AG04450 (cell line): ENCODE results near the gene ZNF318. TPM values are rescaled to one million over a fixed set of nuclear protein-coding genes. Genes with fewer than 3 reads are reported as not detected.
A peak's percentile ranks its signal among the peaks of the same experiment; 100 is the strongest.

Experiments
- CTCF ChIA-PET: fragments of 300-600, 350-600 bp; formaldehyde crosslinking; extraction: SDS; loops from one replicate; lab custom pipeline; 2022; ENCODE audit warnings: antibody characterized with exemption, inconsistent platforms; lab: Charles Lee
- POLR2A ChIA-PET: fragments of 350-600 bp; formaldehyde crosslinking; extraction: SDS; loops from one replicate; lab custom pipeline; 2021; ENCODE audit warnings: antibody characterized with exemption, inconsistent platforms; lab: Yijun Ruan, JAX
- DNase-seq: peaks from one replicate; pipeline ENCODE4 v3.0.0-alpha.2; 2011; ENCODE audit warnings: low read depth, low spot score
- H3K27ac ChIP-seq: one replicate; pipeline ENCODE4 v1.5.1; 2012; ENCODE audit warnings: low read depth, low read length, control low read depth
- H3K27me3 ChIP-seq: one replicate; pipeline ENCODE4 v1.6.0; 2012; ENCODE audit warnings: low read length; ENCODE audit not compliant: control insufficient read depth, insufficient read depth
- H3K4me3 ChIP-seq: 2 replicates; pipeline ENCODE4 v1.5.1; 2011; ENCODE audit warnings: mild to moderate bottlenecking, low read depth, low read length, control low read depth
- H3K9me3 ChIP-seq: 2 replicates; pipeline ENCODE4 v1.5.1; 2012; ENCODE audit warnings: low read length; ENCODE audit not compliant: control insufficient read depth, insufficient read depth
- polyA plus RNA-seq: library from polyadenylated mRNA; depleted of rRNA; stranded (reverse); fragments of >200 nt; gene quantifications from 2 replicates; pipeline ENCODE4 v1.2.3, GENCODE V29; 2011
- TF ChIP-seq, protein P1 (sequence below): IDR thresholded peaks from 2 replicates; pipeline ENCODE4 v1.5.1; 2011; ENCODE audit warnings: low read depth, low read length, control low read depth, inconsistent platforms

ZNF318 gene
- polyA plus RNA-seq, 1 experiment, result 14.9 TPM

DNA sequence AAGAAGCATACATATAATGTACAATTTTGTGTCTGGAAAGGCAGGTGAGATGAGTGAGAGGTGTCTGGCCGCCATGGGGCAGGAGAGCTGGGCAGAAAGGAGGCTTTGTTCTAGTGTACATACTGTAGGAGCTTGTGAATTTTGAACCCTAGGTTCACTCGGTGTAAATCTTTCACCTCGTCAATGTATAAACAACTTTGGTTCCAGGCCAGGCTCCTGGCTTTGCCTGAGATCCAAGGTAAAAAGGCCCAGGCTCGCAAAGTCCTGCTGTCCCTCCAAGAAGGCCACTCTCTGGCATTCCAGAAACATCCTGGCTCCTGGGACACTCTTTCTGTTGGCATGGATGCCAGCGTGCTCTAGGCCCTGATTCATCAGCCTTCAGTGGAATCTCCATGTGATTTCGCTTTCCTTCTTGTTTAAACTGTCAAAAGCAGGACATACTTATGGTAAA is 78.5 kb downstream of the ZNF318 start:
- CTCF ChIA-PET, result no interaction called here
- no peak overlapping the region for H3K27ac ChIP-seq
- H3K27me3 ChIP-seq, result peaks cover 17% of the 10 kb centered on the region
- TF ChIP-seq, protein P1, sequence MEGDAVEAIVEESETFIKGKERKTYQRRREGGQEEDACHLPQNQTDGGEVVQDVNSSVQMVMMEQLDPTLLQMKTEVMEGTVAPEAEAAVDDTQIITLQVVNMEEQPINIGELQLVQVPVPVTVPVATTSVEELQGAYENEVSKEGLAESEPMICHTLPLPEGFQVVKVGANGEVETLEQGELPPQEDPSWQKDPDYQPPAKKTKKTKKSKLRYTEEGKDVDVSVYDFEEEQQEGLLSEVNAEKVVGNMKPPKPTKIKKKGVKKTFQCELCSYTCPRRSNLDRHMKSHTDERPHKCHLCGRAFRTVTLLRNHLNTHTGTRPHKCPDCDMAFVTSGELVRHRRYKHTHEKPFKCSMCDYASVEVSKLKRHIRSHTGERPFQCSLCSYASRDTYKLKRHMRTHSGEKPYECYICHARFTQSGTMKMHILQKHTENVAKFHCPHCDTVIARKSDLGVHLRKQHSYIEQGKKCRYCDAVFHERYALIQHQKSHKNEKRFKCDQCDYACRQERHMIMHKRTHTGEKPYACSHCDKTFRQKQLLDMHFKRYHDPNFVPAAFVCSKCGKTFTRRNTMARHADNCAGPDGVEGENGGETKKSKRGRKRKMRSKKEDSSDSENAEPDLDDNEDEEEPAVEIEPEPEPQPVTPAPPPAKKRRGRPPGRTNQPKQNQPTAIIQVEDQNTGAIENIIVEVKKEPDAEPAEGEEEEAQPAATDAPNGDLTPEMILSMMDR, result no peak
- no peaks in the 10 kb centered on the region for H3K9me3 ChIP-seq
- DNase-seq, result no peak
- POLR2A ChIA-PET, result no interaction called here
- no peak overlapping the region for H3K4me3 ChIP-seq

DNA sequence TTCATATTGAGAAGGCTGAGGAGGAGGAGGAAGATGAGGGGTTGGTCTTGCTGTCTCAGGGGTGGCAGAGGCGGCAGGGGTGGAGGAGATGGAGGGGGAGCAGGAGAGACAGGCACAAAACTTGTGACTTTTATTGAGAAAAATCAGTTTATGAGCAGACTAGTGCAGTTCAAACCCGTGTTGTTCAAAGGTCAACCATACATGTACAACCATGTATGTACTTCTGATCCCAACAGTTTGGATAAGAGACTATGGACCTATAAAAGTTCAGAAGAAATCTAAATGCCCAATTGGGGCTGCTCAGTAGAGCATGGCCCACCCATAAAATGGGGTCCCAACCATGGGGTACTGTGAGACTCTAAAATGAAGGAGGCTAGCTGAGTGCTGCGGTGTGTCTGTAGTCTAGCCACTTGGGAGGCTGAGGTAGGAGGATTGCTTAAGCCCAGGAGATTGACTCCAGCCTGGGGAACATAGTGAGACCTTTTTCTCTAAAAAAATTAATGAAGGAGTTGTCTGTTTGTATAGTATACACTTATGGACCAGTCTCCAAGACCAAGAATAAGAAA is 79.0 kb downstream of the ZNF318 start:
- no peak for DNase-seq
- H3K27ac ChIP-seq, result no peak overlapping the region
- peaks cover 19% of the 10 kb centered on the region for H3K27me3 ChIP-seq
- H3K4me3 ChIP-seq, result no peak overlapping the region
- POLR2A ChIA-PET, result no interaction called here
- H3K9me3 ChIP-seq, result no peaks in the 10 kb centered on the region
- TF ChIP-seq, protein P1, result no peak
- CTCF ChIA-PET, result no interaction called here

DNA sequence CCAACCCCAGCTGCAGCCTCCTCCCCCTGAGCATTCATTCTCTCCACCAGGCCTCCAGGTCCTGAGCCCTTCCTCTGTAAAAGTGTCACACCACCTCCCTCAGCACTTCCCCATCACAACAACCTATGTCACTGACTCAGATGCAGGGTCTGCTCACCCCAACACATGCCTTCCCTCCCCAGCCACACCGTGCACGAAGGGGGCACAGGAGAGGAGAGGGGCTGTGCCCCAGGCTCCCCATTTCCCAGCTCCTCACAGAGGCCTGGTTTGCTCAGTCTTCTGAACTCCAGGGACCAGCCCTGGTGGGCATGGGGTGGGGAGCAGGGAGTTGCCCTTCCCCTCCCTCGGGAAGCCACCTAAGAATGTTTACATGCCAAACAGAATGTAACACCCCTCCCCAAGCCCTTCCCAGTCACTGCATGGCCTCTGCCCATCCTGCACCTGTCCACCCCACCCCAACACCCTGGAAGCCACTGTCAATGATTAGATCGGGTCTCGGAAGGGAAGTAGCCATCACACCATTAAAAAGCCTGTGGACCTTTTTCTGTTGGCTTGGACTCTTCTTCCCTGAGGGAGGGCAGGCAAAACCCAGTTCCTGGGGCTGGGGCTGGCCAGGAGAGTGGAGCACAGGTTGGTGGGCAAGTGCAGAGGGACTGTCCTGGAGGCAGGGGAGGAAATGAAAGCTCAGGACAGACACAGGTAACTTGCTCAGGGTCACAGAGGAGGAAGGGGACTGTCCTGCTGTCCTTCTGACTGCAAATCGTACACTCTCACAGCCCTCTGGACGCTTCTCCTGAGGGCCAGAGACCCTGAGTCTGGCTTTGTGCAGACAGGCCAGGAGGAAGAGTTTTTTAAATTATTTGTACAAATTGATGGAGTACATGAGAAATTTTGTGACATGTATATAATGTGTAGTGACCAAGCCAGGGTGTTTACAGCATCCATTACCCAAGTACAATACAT is 81.4 kb downstream of the ZNF318 start:
- H3K27me3 ChIP-seq, result peaks cover 15% of the 10 kb centered on the region
- DNase-seq, result no peak
- H3K9me3 ChIP-seq, result no peaks in the 10 kb centered on the region
- no peak overlapping the region for H3K4me3 ChIP-seq
- POLR2A ChIA-PET, result no interaction called here
- TF ChIP-seq, protein P1, result no peak
- no peak overlapping the region for H3K27ac ChIP-seq
- CTCF ChIA-PET, result interaction anchor here (0.5 kb wide), 1 partner anchor 269 kb away, joined by 3 read pairs; no protein-coding TSS in a partner anchor

- TF ChIP-seq, protein P1, result peak; percentile 16; the same call in 1 of the 2 replicates
- no peak for DNase-seq
- no peak overlapping the region for H3K4me3 ChIP-seq
- peaks cover 16% of the 10 kb centered on the region for H3K27me3 ChIP-seq
- POLR2A ChIA-PET, result no interaction called here
- CTCF ChIA-PET, result no interaction called here
- no peaks in the 10 kb centered on the region for H3K9me3 ChIP-seq
- no peak overlapping the region for H3K27ac ChIP-seq
Measured at GRCh38 chr6:43286980-43287716, 82.3 kb downstream of the ZNF318 start.
